Activated CD4-positive, CD25-positive, alpha-beta regulatory T cell treated with anti-CD3 and anti-CD28 coated beads, Interleukin-2, amount 50 U/mL, for 24 hours (primary cell): Measurements from ENCODE around the gene FGD2.
A peak's percentile ranks its signal among the peaks of the same experiment; 100 is the strongest.

Source experiments
- ATAC-seq, 2 donors: fragments of 150-1000 bp; cut with Tn5 transposase; one replicate each; pipeline ENCODE4 v1.10.0; 2021; ENCODE audit warnings: mild to moderate bottlenecking in 1 of 2, moderate library complexity in 1 of 2

The FGD2 gene

GRCh38 chr6:36970892-36971842 is 34.3 kb upstream of the FGD2 start:
- no peak for ATAC-seq

GRCh38 chr6:36971921-36972673 is 33.4 kb upstream of the FGD2 start:
- no peak for ATAC-seq

DNA sequence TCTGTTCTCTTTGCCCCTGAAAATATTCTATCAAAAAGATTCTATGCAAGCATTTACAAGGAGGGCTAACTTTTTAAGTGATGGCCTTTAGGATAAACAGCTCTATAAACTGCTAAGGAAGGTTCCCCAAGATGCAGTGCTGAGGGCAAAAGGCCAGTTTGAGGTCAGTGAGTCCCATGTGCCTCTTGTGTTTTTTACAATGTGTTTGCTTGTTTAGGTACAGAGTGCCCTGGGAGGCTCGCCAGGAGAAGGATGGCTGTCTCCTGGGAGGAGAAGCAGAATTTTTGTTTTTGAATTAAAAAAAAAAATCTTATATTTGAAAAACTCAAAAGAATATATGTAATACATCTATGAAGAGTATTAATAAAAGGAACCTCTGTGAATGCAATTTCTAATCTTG is 32.3 kb upstream of the FGD2 start:
- ATAC-seq, result no peak

DNA sequence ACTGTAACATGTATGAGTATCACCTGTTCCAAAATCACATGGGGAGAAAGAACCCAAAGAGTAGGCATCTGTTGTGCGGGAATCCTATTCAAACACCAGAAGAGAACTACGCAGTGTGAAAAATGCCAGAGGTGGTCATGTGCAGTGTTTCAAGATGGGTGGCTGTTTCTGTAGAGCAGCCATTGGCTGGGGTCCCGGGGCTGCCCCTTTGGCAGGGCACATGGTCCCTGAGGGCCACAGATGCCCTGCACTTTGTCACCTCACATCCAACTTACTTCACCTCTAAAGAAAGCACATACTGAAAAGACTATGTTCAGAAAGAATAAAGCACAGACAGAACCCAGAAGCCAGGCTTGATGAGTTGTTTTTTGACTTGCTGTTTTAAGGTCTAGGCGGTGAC is 31.8 kb upstream of the FGD2 start:
- ATAC-seq, result no peak

GRCh38 chr6:36975231-36976006 is 30.0 kb upstream of the FGD2 start:
- ATAC-seq, result no peak

- ATAC-seq, result no peak
Measured at GRCh38 chr6:36976007-36976264, 29.5 kb upstream of the FGD2 start.

- no peak for ATAC-seq
Measured at GRCh38 chr6:36976509-36976908, 28.9 kb upstream of the FGD2 start.

GRCh38 chr6:36976931-36977330 is 28.5 kb upstream of the FGD2 start:
- ATAC-seq, result no peak

DNA sequence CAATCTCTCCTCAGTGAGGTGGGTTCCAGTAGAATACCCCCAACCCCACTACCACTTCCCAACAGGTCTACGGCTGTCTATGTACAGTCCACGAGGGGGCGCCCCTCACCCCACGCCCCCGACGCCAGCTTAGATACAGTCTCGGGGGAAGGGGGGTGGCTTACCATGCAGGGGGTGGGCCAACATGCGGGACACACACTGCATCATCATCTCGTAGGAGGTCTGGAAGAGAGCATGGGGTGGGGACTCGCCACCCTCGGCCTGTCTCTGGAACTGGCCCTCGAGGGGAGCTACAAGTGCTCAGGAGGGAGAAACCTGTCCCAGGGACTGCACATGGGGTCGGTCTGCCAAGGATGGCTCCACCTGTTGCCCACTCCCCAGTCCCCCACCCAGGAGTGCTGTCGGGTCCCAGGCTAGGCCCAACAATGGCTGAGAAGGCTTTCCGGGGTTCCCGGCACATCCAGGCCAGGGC is 27.9 kb upstream of the FGD2 start:
- peak in 1 of 2 donors; percentile 7 for ATAC-seq

DNA sequence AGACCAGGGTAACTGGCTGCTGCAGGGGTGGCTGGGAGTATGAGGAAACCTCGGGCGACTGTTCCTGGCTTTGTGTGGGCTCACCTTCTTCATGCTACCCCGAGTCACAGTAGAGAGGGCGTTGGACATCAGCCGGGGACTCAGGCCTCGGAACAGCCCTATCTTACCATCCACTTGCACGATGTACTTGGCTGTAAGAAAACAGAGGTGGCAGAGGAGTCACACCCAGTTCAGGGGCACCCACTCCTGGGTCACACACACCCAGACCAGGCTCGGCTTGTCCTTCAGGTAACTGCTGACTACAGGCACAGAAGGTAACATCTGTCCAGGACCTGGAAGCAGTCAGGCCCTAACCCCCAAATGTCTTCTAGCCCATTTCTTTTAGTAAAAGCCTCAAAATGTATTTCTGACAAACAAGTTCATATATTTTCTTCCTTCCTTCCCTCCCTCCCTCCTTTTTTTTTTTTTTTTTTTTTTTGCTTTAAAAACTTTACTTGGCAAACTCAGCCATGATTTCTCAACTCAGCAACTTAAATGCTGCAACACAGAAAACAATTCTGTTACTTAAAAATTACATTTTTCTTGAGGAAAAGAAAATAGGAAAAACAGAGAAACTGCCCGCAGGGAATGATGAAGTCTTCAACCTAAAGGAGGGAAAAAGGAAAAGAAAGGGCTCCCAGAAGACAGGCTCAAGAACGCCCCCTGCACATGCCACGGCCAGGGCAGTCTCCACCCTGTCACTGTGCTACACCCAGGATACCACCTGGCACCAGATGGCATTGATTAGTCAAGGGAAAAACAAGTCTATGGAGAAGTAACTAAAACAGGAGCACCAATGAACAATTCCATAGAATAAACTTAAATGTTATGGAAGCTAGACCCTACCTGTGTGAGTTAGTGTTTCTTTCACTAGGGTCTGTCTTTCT is 26.8 kb upstream of the FGD2 start:
- no peak for ATAC-seq

DNA sequence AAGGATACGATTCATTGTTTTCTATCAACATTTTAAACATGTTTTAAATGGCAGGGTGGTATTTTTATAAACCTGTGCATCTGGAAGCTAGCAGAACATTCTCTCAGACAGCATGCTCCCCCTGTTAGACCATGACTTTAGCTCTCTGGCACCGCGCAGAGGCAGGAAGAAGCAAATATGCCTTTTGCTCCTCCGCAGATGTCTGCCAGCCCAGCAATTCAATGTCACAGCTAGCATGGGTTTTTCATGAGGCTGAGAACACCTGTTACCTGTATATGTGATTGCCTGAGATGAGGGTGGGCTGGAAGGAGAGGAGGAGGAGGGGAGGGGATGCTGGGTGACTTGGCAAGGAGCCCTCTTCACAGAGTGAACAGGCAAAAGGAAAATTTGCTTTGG is 26.1 kb upstream of the FGD2 start:
- peak in 1 of 2 donors; percentile 45 for ATAC-seq

DNA sequence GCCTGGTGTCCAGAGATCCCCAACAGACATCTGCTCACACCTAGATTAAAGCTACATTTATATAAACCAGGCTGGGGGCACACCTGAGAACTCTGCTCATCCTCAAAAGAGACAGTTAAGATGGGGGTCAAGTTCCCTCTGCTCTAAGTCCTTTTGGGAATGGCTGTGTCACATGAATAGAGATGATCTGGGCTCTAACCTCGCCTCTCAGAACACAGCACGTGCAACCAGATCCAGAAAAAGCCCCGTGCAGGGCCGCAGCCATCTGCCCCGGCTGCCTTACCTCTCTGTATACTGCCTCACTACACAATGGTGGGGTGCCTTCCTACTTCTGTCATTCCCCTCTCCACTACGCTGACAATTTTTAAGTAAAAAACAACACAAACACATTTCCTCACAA is 25.3 kb upstream of the FGD2 start:
- no peak for ATAC-seq

DNA sequence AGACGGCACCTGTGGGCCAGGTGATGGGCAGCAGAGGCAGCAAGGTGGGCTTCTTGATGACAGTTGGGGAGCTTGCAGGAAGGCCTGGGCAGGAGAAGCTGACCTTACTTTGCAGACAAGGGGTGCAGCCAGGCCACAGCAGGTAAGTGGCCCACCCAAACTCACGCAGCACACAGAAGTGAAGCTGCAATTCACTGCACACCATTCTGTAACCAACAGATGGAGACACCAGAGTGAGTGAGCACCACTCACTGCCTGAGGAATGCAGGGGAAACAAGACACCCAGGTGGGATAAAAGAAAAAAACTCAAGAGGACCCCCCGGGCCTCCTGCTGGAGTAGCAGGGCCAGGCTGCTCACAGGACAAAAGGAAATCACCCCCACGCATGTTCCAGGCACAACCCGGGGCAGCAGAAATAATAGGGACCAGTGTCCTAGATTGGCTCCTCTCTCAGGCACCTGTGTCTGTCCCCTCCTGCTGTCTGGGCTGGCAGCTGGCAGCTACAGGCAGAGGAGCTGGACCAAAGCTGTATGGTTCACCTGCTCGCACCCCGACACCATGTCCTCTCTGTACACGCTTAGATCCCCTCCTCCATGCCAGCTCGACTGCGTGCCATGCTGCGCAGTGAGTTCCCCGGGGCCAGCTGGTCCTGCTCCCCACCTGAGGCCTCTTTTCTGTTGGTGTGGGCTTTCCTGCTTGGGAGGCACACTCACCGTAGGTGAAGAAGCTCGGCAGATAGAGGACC is 24.4 kb upstream of the FGD2 start:
- no peak for ATAC-seq

DNA sequence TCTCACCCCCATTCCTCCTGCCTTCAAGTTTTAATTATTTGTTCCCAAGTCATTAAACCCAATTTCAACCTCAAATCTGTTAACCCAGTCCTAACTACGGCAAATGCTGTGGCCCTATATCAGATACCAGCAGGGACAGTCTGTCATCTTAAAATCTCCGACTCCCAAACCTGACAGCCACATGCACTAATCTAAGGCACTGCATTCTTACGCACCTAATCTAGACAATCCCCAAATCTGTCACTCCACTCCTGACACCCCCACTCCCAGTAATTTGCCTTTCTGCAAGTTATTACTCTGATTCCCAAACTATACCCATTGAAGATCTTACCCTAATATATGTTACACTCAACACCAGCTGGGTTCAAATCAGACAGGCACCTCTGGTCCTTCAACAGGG is 21.9 kb upstream of the FGD2 start:
- ATAC-seq, result no peak

- peak; percentile 8 to 22 for ATAC-seq
Measured at GRCh38 chr6:36984581-36985416, 20.7 kb upstream of the FGD2 start.

DNA sequence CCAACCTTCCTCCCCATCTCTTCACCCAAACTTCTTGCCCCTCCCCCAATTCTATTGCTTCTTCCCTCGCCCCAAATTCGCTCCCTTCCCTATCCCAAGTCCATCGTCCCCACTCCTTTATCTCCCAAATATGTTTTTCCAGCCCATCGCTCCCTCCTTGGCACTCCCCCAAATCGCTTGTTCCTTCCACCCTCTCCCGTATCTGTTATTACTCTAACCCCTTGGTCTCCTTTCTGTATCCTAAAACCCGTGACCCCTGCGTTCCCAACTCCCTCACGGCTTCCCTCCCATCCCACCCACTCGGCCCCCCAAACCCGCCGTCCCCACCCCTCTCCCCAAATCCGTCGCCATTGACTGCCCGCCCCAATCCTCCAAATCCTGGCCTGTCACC is 20.0 kb upstream of the FGD2 start:
- ATAC-seq, result no peak

- ATAC-seq, result peak; percentile 83 to 90
Measured at GRCh38 chr6:36985808-36986703, 19.4 kb upstream of the FGD2 start, which contains the start of gene MTCH1. MTCH1 (minus strand) TSS chr6:36986196; CDS start chr6:36986173, 23 bp downstream.

- peak; percentile 5 to 11 for ATAC-seq
Measured at GRCh38 chr6:36986704-36987047, 18.8 kb upstream of the FGD2 start.

GRCh38 chr6:36989264-36989663 is 16.2 kb upstream of the FGD2 start:
- ATAC-seq, result no peak
